Skin of body (tissue), 2 donors: Measurements from ENCODE around the gene LY6G6C. TPM values are rescaled to one million over a fixed set of nuclear protein-coding genes. Genes with fewer than 3 reads are reported as not detected.

Source experiments
- DNase-seq: peaks from one replicate; lab custom pipeline; 2025; lab: John Stamatoyannopoulos, UW
- total RNA-seq: library from RNA; depleted of rRNA; stranded (reverse); fragments of >200 nt; gene quantifications from one replicate; pipeline ENCODE4 v1.2.3, GENCODE V29; 2014

Gene LY6G6C
- total RNA-seq, 1 donor from 2014 or later, result 20.4 TPM

GRCh38 chr6:31741815-31742214, 20.3 kb upstream of the LY6G6C start:
- no peak for DNase-seq

DNA sequence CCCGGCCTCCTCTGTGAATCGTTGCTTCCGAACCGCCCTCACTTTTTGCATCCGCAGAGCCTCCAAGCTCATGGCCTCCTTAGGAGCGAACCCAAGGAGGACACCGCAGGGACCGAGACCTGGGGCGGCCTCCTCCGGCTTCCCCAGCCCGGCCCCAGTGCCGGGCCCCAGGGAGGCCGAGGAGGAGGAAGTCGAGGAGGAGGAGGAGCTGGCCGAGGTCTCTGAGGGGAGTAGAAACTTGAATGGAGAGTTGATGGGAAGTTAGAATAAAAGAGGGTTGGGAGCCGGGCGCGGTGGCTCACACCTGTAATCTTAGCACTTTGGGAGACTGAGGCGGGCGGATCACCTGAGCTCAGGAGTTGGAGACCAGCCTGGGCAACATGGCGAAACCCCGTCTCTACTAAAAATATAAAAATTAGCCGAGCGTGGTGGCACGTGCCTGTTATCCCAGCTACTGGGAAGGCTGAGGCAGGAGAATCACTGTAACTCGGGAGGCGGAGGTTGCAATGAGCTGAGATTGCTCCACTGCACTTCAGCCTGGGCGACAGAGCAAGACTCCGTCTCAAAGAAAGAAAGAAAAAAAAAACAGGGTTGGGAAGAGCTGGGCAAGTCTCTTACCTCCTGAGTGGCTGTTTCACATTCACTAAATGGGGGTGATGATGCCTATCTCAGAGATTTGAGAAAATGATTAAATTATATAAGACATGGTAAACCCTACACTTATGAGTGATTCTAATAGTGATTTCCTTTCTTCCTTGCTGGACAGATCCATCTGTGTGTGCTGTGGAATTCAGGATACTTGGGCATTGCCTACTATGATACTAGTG, 19.1 kb upstream of the LY6G6C start:
- DNase-seq, result no peak

- DNase-seq, result peak; percentile 99
These were observed 18.3 kb upstream of the LY6G6C start, which contains the start of gene MSH5 for GRCh38 chr6:31739639-31740396. TSS of gene MSH5 (plus strand) at chr6:31740005. CDS start at chr6:31740467, 462 bp downstream.

DNA sequence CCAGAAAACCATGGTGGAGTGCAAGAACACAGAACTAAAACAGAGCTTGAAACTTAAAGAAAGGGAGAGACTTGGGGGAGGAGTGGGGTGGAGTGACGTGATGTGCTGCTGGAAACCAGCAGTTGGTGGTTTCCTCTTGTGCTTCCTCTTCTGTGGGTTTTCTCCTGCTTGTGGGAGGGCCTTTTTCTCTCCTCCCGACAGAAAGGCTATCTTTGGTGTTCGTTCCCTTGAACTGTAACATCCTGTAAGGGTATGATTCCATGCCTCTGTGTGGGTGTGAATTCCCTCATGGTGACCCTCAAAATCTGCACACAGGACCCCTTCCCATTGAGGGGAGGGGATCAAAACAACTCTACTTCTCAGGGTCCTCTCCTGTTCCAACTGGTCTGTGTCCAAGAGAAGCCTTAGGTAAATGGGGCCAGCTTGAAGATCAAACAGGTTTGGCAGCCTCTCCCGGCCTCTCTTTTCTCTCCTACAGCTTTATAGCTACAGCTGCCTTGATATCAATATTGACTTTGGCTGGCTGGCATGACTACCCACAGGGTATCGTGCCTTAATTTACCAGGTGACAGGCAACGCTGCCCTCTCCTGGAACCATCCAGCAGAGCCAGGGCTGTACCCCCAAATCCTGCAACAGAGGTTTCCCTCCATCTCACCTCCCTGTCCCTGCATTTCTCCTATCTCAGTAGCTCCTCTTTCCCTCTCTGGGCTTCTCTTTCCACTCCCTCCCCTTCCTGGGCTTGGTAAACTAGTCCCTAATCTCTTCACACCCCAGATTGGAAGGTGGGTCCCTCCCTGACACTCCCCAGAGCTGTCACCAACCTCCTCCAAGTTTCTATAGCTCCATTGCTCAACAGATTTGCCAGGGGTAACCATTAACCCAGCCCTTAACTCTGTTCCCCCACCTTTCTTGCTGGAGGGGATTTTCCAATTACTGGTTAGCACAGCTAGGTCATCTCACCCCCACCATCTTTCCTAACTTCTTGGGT, 16.7 kb upstream of the LY6G6C start:
- DNase-seq, result peak; percentile 80

DNA sequence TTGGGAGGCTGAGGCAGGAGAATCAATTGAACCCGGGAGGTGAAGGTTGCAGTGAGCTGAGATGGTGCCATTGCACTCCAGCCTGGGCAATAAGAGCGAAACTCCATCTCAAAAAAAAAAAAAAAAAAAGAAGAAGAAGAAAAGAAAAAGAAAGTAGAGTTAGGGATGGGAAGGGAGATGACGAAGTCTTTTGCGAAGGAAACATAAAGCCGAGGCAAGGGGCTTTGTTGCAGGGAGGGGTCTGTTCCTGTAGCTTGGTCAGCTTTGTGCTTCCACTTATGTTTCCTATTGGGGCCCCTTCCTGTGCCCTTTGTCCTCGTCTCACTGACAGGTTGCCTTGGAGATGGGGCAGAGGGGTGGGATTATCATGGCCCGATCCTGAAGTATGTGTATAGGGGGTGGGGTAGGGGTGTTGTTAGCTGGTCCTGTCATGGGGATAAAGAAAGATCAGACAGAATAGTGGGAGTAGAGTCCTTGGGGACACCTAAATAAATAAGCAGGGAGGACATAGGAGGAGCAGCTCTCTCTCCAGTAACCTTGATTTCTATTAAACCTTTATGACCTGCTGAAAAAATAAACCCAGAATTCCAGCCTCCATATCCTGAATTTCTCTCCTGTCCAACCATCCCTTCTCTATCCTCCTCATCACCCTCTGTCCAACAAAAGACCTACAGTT, 15.9 kb upstream of the LY6G6C start:
- DNase-seq, result no peak

- no peak for DNase-seq
These were observed 15.3 kb upstream of the LY6G6C start for GRCh38 chr6:31736768-31737314.

DNA sequence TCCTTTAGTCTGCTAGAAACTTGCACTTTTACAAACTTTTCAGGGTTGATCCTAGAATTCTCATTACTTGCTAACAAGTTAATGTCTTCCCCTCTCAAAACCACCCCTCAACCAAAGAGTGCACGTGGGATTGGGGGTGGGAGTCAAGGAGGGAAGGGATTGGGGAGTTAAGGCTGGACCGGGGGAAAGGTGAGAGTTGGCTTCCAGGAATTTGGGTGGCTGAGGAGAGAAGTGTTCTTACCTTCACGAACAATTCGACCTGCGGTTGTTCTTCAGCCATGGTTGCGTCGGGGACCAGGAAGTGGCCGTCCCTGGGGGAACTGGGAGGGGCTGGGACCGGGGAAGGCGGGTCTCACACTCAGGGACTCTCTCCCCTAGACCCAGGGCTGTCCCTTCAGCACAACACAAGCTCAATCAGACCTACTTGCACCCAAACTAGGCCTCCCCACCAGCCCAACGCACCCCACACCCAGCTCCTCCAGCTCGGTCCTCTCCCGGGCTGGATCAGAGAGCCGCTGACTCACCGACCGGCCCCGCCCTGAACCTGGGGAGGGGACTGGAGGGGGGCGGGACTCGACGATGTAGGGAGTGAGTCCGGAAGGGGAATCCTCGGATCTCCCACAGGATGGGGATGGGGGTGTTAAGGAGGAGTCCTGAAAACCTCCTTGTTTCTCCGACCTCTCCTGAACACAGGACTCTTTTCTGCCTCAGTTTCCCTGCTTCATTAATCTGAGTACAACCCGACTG, 14.6 kb upstream of the LY6G6C start, which contains the start of gene CLIC1:
Gene CLIC1 (minus strand): TSS at position 510 of the 747 bp plus-strand sequence. CDS start 230 bp downstream, at position 280.
- DNase-seq, result peak; percentile 84

- no peak for DNase-seq
These were observed 13.4 kb upstream of the LY6G6C start for GRCh38 chr6:31734821-31735406.

DNA sequence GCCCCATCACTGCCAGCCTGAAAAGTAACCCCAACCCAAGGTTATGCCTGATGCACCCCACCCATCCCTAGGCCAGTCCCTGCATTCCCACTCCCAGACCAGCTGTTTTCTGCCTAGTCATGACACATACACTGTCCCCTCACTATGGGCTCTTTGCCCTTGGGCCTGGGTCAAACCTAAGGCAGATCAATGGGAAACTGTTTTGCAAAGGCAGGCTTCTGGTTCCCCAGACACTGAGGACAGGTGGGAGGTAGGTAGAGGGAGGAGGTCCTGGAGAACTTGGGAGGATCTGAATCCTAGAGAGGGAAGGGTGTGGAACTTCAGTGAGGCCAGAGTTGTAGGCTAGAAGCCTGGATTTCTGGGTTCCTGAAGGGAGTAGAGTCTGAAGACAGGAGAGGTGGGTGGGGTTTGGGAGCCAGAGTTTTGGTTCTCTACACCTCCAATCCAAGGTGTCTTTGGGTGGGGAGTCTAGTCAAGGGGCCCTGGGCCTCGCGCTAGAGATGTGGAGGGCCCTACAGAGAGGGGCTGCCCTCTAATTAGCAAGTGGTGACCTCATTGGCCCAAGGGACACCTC, 12.8 kb upstream of the LY6G6C start:
- DNase-seq, result no peak

DNA sequence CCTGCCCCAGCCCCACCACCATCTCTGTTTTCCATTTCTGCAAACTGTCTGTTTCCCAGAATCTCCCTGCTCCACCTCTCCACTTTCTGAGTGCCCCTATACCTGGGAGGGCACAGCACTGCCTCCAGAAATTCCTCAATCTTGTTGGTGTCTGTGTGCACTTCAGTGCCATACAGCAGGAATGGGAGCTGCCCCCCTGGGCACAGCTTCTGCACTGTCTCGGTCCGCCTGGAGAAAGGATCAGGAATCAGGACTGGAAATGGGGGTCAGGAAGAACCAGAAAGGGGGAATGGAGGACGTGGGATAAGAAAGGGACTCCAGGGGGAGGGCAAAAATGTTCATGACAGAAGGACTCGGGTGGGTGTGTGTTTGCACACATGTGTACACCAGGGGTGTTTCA, 12.2 kb upstream of the LY6G6C start:
- no peak for DNase-seq

- no peak for DNase-seq
These were observed 10.5 kb upstream of the LY6G6C start for GRCh38 chr6:31732029-31732428.

DNA sequence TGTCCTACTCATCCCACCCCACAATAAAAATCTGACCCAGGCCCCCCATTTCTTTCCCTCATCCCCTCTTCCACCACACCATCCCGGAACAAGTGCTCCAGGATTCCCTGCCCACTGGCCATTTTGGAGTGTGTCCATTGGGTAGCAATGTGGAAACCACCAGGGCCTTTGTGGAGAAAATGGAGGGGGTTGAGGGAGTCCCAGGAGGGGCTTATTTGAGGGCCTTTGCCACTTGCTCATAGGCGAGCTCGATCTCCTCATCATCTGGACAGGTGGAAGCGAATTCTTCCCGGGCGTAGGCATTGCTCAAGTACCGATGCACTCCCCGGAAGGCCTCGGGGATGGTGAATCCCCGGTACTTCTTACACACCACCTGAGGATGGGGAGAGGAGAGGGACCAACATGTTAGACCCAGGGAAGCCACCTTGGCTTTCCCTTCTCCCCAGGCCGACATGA, 9.1 kb upstream of the LY6G6C start:
- no peak for DNase-seq

GRCh38 chr6:31729979-31730630, 8.6 kb upstream of the LY6G6C start:
- peak; percentile 92 for DNase-seq

DNA sequence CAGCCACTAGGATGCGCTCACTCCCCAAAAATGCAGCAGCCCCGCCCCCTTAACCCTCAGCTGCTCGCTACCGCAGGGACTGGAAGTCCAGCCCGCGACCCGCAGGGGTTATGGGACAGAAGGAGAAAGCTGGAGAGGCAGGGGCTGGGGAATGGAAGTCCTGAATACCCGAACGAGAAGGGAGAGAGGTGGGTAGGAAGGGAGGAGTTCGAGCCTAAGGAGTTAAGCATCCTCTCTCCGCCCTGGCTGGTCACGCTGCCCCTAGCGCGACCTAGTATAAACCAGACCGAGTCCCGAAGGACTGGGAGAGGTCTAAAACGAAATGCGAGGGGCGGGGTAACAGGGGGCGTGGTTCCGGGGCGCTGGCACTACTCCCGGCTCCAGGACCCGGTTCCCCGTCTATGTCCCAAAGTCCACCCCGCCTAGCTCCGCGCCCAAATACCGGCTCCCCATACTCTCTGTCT, 8.0 kb upstream of the LY6G6C start:
- DNase-seq, result peak; percentile 84

DNA sequence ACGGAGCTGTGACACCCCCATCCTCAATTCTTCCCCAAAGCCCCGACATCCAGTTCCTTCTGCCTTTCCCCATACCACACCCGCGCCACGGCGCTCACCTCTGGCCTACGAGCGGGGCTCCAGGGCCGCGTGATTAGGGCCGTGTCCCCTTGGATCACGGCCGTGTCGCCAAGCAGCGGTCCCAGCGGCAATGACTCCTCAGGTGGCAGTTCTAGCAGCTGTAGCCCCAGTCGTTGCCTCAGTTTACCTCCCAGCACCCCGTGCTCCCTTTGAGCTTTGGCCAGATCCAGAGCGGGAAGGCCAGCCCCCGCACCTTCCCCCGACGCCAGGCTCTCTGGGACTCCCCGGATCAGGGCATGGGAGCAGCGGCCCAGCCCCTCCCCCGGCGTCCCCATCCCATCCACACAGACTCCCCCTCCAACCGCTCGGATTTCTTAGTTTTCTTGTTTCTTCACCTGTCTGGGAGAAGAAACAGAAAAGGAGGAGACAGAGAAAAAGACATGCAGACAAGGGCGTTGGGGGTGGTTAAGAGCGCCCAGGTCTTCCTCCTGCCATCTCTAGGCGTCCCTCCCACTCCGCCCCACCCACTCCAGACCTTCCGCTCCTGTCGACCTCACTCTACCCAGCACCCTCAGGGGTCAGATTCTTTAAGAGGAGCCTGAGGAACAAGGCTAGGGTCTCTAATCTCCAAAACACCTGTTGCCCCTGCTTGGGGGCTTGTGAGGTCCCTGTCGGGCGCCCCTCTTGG, 7.4 kb upstream of the LY6G6C start, which contains the start of gene DDAH2:
Gene DDAH2 (minus strand): TSS at position 533 of the 748 bp plus-strand sequence. CDS start 138 bp downstream, at position 395.
- no peak for DNase-seq

DNA sequence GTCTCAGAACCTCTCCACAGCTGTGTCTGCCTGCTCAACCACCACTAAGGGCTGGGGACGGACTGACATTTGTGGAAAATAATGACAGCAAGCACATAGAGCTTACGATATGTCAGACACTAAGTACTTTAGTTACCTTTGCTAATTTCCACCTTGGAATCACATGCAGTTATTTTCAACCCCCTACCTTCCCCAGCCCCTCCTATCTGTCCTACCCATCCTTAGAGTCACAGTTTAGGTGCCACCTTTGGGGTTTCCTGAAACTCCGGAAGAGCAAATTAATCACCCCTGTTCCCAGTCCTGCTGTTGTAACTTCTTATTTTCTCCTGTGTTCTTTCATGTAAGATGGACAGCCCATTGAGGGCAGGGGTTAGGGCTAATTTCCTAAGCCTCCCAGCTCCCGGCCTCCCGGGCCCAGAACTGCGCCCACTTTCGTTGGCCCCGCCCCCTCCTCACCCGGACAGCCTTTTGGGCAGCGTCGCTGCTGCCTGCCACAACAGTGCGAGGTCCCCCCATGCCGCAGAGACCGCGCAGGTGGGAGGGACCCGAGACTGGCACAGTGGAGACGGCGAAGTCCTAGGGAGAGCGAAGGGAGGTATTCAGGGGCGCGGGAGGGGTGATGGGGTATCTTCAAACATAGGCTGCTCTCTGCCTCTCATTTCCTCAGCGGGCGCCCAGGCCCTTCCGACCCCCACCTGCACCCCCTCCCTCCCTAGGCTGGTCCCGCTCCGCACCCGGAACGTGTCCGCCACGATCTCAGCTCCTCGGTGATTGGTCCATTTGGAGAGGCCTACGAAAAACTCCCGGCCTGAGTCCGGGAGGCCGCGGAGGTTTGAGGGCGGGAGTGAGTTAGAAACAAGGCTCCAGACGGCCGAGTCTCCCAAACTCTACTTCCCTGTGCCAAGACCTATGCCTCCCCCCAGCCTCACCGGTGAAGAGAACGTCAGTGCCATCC, 6.4 kb upstream of the LY6G6C start:
- no peak for DNase-seq
